H9 (cell line): ENCODE results near the gene SRBD1. TPM values are rescaled to one million over a fixed set of nuclear protein-coding genes. Genes with fewer than 3 reads are reported as not detected.

ENCODE experiments used
- DNase-seq: peaks from one replicate; pipeline ENCODE4 v3.0.0-alpha.2; 2017
- H2AFZ ChIP-seq: one replicate; pipeline ENCODE4 v1.6.1; 2013; ENCODE audit warnings: mild to moderate bottlenecking, low read length, control low read depth, moderate library complexity
- H2AK5ac ChIP-seq: 2 replicates; pipeline ENCODE4 v1.6.1; 2013; ENCODE audit warnings: low read length, control low read depth, mixed read lengths; ENCODE audit not compliant: insufficient read length
- H2BK120ac ChIP-seq: one replicate; pipeline ENCODE4 v1.6.1; 2013; ENCODE audit warnings: low read depth, mild to moderate bottlenecking, low read length, control low read depth, inconsistent platforms; ENCODE audit not compliant: poor library complexity, severe bottlenecking
- H2BK12ac ChIP-seq: 2 replicates; pipeline ENCODE4 v1.6.1; 2013; ENCODE audit warnings: low read length, control low read depth, mixed read lengths, low read depth; ENCODE audit not compliant: insufficient read length
- H2BK15ac ChIP-seq: 2 replicates; pipeline ENCODE4 v1.6.1; 2013; ENCODE audit warnings: low read depth, low read length, control low read depth
- H2BK20ac ChIP-seq: one replicate; pipeline ENCODE4 v1.6.1; 2013; ENCODE audit warnings: low read depth, mild to moderate bottlenecking, low read length, control low read depth, inconsistent platforms; ENCODE audit not compliant: poor library complexity, severe bottlenecking
- H2BK5ac ChIP-seq: 2 replicates; pipeline ENCODE4 v1.6.1; 2013; ENCODE audit warnings: low read length, control low read depth, mixed read lengths; ENCODE audit not compliant: insufficient read length
- H3K14ac ChIP-seq: 2 replicates; pipeline ENCODE4 v1.6.1; 2013; ENCODE audit warnings: low read length, control low read depth; ENCODE audit not compliant: insufficient read depth
- H3K18ac ChIP-seq: 2 replicates; pipeline ENCODE4 v1.6.1; 2013; ENCODE audit warnings: low read depth, mild to moderate bottlenecking, mixed read lengths, low read length, control low read depth; ENCODE audit not compliant: insufficient read length
- H3K23ac ChIP-seq: 2 replicates; pipeline ENCODE4 v1.6.1; 2013; ENCODE audit warnings: low read length, control low read depth, mixed read lengths, low read depth; ENCODE audit not compliant: insufficient read length
- H3K23me2 ChIP-seq: 2 replicates; pipeline ENCODE4 v1.6.1; 2013; ENCODE audit warnings: low read depth, mild to moderate bottlenecking, mixed read lengths, low read length, control low read depth; ENCODE audit not compliant: insufficient read length, poor library complexity, severe bottlenecking
- H3K27ac ChIP-seq: 2 replicates; pipeline ENCODE4 v1.5.1; 2013; ENCODE audit warnings: low read length, control low read depth, mixed read lengths, low read depth; ENCODE audit not compliant: insufficient read length
- H3K27me3 ChIP-seq: 2 replicates; pipeline ENCODE4 v1.6.1; 2013; ENCODE audit warnings: low read length, control low read depth, inconsistent platforms; ENCODE audit not compliant: insufficient read depth
- H3K4ac ChIP-seq: 2 replicates; pipeline ENCODE4 v1.6.1; 2013; ENCODE audit warnings: low read depth, mild to moderate bottlenecking, control low read depth, inconsistent platforms, low read length, moderate library complexity
- H3K4me1 ChIP-seq: 2 replicates; pipeline ENCODE4 v1.6.1; 2013; ENCODE audit warnings: low read length, control low read depth, inconsistent platforms; ENCODE audit not compliant: insufficient read depth
- H3K4me2 ChIP-seq: 2 replicates; pipeline ENCODE4 v1.6.1; 2013; ENCODE audit warnings: low read length, control low read depth, mixed read lengths; ENCODE audit not compliant: insufficient read length, insufficient read depth
- H3K56ac ChIP-seq: 2 replicates; pipeline ENCODE4 v1.6.1; 2013; ENCODE audit warnings: low read depth, mild to moderate bottlenecking, mixed read lengths, low read length, control low read depth; ENCODE audit not compliant: insufficient read length
- H3K79me1 ChIP-seq: 2 replicates; pipeline ENCODE4 v1.6.1; 2013; ENCODE audit warnings: low read depth, mild to moderate bottlenecking, moderate library complexity, low read length, control low read depth, inconsistent platforms; ENCODE audit not compliant: insufficient read depth, poor library complexity, severe bottlenecking
- H3K79me2 ChIP-seq: 2 replicates; pipeline ENCODE4 v1.6.1; 2013; ENCODE audit warnings: low read length, control low read depth, inconsistent platforms; ENCODE audit not compliant: insufficient read depth
- H3K9ac ChIP-seq: 2 replicates; pipeline ENCODE4 v1.6.1; 2013; ENCODE audit warnings: low read length, control low read depth, mixed read lengths; ENCODE audit not compliant: insufficient read length; ENCODE audit errors: extremely low read depth
- H3K9me3 ChIP-seq: one replicate; pipeline ENCODE4 v1.6.1; 2013; ENCODE audit warnings: low read depth, low read length, inconsistent platforms; ENCODE audit not compliant: control insufficient read depth
- H3T11ph ChIP-seq: one replicate; pipeline ENCODE4 v1.6.1; 2013; ENCODE audit warnings: mild to moderate bottlenecking, low read length, control low read depth, inconsistent platforms
- H4K20me1 ChIP-seq: one replicate; pipeline ENCODE4 v1.6.1; 2013; ENCODE audit not compliant: control insufficient read depth, insufficient read length, insufficient read depth
- H4K5ac ChIP-seq: 2 replicates; pipeline ENCODE4 v1.6.1; 2013; ENCODE audit warnings: low read depth, mild to moderate bottlenecking, mixed read lengths, low read length, control low read depth; ENCODE audit not compliant: insufficient read length
- H4K8ac ChIP-seq: replicated peaks from 2 replicates; pipeline ENCODE4 v1.6.1; 2013; ENCODE audit warnings: low read length, control low read depth, mixed read lengths, low read depth; ENCODE audit not compliant: insufficient read length
- H4K91ac ChIP-seq: 2 replicates; pipeline ENCODE4 v1.6.1; 2013; ENCODE audit warnings: low read depth, mild to moderate bottlenecking, moderate library complexity, mixed read lengths, low read length, control low read depth; ENCODE audit not compliant: insufficient read length
- H3K27ac Mint-ChIP-seq, 3 experiments: 2 replicates in 2 of 3; 3 replicates in 1 of 3; pipeline ENCODE4 v1.8.0; 2020 to 2021; ENCODE audit warnings: mixed read lengths in 3 of 3, mild to moderate bottlenecking in 1 of 3, moderate library complexity in 1 of 3
- H3K27me3 Mint-ChIP-seq: 2 replicates; pipeline ENCODE4 v1.8.0; 2021; ENCODE audit warnings: low read depth, mild to moderate bottlenecking, moderate library complexity, mixed read lengths
- H3K36me3 Mint-ChIP-seq, 3 experiments: 2 replicates in 2 of 3; 3 replicates in 1 of 3; pipeline ENCODE4 v1.8.0; 2020 to 2021; ENCODE audit warnings: low read depth in 3 of 3, mixed read lengths in 3 of 3; ENCODE audit not compliant: insufficient read depth in 1 of 3
- H3K4me1 Mint-ChIP-seq, 2 experiments: 2 replicates each; pipeline ENCODE4 v1.8.0; 2020; ENCODE audit warnings: mixed read lengths in 2 of 2
- H3K4me3 Mint-ChIP-seq, 2 experiments: 2 replicates in 1 of 2; 3 replicates in 1 of 2; pipeline ENCODE4 v1.8.0; 2020 to 2021; ENCODE audit warnings: mild to moderate bottlenecking in 2 of 2, mixed read lengths in 2 of 2, moderate library complexity in 1 of 2
- H3K9me3 Mint-ChIP-seq, 2 experiments: 2 replicates in 1 of 2; 3 replicates in 1 of 2; pipeline ENCODE4 v1.8.0; 2020; ENCODE audit warnings: mild to moderate bottlenecking in 2 of 2, mixed read lengths in 2 of 2, moderate library complexity in 1 of 2
- WGBS: extraction: QIAGEN DNeasy Blood & Tissue Kit; methylation state at CpG from one replicate; pipeline ENCODE4 v1.1.7; 2013; ENCODE audit warnings: missing lambda C conversion rate, low lambda C conversion rate, mixed read lengths; ENCODE audit not compliant: insufficient read length; ENCODE audit errors: extremely low coverage; 5-methylcytosine and 5-hydroxymethylcytosine counted together
- total RNA-seq: library from RNA; stranded (reverse); gene quantifications from 2 replicates; pipeline ENCODE4 v1.2.1, GENCODE V29; 2021
- TF ChIP-seq, protein P1 (sequence below): fragments of 200-600 bp; sonication (generic); conservative IDR thresholded peaks from 3 replicates; pipeline ENCODE4 v1.8.0; 2021; ENCODE audit warnings: antibody characterized with exemption, mild to moderate bottlenecking

SRBD1 gene
- total RNA-seq, 1 experiment from 2014 or later: 18.3 TPM

- Histone ChIP-seq H2BK5ac (no peak overlapping the region), H3K23ac (no peak overlapping the region), H3K9me3 (no peaks in the 10 kb centered on the region), H3K18ac (no peak overlapping the region), H3K27ac (no peak overlapping the region), H2BK15ac (no peak overlapping the region), H3K27me3 (no peaks in the 10 kb centered on the region), H4K20me1 (no peaks in the 10 kb centered on the region), H3K4ac (no peak overlapping the region), H3K14ac (no peak overlapping the region), H4K5ac (no peak overlapping the region), H3K56ac (no peak overlapping the region), H2BK120ac (no peak overlapping the region), H2BK12ac (no peak overlapping the region), H4K91ac (no peak overlapping the region), H3K9ac (no peak overlapping the region), H3T11ph (no peak overlapping the region), H2AK5ac (no peak overlapping the region), H2AFZ (no peak overlapping the region), H3K23me2 (no peaks in the 10 kb centered on the region), H3K4me1 (no peaks in the 10 kb centered on the region), H3K79me1 (peaks cover 5% of the 10 kb centered on the region), H4K8ac (no peak overlapping the region), H2BK20ac (no peak overlapping the region), H3K4me2 (no peak overlapping the region), H3K79me2 (peaks cover 1% of the 10 kb centered on the region; the same call in 1 of the 2 replicates)
- H3K36me3 Mint-ChIP-seq: no peaks in the 10 kb centered on the region
- H3K27ac Mint-ChIP-seq: no peak overlapping the region
- no CpG with 5 or more reads among the region's 2 CpGs for WGBS
- H3K9me3 Mint-ChIP-seq: no peaks in the 10 kb centered on the region
- H3K4me1 Mint-ChIP-seq: peaks cover 28 to 34% of the 10 kb centered on the region in 2 experiments
- H3K27me3 Mint-ChIP-seq: no peaks in the 10 kb centered on the region; the same call in 1 of the 2 replicates
- TF ChIP-seq, protein P1, sequence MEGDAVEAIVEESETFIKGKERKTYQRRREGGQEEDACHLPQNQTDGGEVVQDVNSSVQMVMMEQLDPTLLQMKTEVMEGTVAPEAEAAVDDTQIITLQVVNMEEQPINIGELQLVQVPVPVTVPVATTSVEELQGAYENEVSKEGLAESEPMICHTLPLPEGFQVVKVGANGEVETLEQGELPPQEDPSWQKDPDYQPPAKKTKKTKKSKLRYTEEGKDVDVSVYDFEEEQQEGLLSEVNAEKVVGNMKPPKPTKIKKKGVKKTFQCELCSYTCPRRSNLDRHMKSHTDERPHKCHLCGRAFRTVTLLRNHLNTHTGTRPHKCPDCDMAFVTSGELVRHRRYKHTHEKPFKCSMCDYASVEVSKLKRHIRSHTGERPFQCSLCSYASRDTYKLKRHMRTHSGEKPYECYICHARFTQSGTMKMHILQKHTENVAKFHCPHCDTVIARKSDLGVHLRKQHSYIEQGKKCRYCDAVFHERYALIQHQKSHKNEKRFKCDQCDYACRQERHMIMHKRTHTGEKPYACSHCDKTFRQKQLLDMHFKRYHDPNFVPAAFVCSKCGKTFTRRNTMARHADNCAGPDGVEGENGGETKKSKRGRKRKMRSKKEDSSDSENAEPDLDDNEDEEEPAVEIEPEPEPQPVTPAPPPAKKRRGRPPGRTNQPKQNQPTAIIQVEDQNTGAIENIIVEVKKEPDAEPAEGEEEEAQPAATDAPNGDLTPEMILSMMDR: no peak
- H3K4me3 Mint-ChIP-seq: no peak overlapping the region
- DNase-seq: no peak
Observed at GRCh38 chr2:45612285-45612684, 1.2 kb upstream of the SRBD1 start.
